ENCODE measurements around the gene EHD1. TPM values are rescaled to one million over a fixed set of nuclear protein-coding genes. Genes with fewer than 3 reads are reported as not detected.

EHD1 gene
- total and polyA plus RNA-seq, 9 of the 15 experiments (the other 6 are each of a cell fraction or from before 2014, with no cell fraction given), result 0.46 to 65.0 (median 16.4) TPM

GRCh38 chr11:64810891-64811272 is 67.5 kb downstream of the EHD1 start (continued):
- TF ChIP-seq ZNF518B (CRISPR knock-in tag; IDR thresholded peaks at IDR 0.05), result no peak
- no peak for TF ChIP-seq TAF7 (tag; IDR thresholded peaks at IDR 0.05)
- TF ChIP-seq, protein P1, sequence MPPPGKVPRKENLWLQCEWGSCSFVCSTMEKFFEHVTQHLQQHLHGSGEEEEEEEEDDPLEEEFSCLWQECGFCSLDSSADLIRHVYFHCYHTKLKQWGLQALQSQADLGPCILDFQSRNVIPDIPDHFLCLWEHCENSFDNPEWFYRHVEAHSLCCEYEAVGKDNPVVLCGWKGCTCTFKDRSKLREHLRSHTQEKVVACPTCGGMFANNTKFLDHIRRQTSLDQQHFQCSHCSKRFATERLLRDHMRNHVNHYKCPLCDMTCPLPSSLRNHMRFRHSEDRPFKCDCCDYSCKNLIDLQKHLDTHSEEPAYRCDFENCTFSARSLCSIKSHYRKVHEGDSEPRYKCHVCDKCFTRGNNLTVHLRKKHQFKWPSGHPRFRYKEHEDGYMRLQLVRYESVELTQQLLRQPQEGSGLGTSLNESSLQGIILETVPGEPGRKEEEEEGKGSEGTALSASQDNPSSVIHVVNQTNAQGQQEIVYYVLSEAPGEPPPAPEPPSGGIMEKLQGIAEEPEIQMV (tag; conservative IDR thresholded peaks at IDR 0.05; ENCODE audit: low read depth), result no peak
- TF ChIP-seq, protein P2, sequence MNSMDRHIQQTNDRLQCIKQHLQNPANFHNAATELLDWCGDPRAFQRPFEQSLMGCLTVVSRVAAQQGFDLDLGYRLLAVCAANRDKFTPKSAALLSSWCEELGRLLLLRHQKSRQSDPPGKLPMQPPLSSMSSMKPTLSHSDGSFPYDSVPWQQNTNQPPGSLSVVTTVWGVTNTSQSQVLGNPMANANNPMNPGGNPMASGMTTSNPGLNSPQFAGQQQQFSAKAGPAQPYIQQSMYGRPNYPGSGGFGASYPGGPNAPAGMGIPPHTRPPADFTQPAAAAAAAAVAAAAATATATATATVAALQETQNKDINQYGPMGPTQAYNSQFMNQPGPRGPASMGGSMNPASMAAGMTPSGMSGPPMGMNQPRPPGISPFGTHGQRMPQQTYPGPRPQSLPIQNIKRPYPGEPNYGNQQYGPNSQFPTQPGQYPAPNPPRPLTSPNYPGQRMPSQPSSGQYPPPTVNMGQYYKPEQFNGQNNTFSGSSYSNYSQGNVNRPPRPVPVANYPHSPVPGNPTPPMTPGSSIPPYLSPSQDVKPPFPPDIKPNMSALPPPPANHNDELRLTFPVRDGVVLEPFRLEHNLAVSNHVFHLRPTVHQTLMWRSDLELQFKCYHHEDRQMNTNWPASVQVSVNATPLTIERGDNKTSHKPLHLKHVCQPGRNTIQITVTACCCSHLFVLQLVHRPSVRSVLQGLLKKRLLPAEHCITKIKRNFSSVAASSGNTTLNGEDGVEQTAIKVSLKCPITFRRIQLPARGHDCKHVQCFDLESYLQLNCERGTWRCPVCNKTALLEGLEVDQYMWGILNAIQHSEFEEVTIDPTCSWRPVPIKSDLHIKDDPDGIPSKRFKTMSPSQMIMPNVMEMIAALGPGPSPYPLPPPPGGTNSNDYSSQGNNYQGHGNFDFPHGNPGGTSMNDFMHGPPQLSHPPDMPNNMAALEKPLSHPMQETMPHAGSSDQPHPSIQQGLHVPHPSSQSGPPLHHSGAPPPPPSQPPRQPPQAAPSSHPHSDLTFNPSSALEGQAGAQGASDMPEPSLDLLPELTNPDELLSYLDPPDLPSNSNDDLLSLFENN (IDR thresholded peaks at IDR 0.05; ENCODE audit: low read depth in 2 of 2, low read length in 2 of 2), result no peak
- TF ChIP-seq, protein P3, sequence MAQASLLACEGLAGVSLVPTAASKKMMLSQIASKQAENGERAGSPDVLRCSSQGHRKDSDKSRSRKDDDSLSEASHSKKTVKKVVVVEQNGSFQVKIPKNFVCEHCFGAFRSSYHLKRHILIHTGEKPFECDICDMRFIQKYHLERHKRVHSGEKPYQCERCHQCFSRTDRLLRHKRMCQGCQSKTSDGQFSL (CRISPR knock-in tag; IDR thresholded peaks at IDR 0.05), result no peak
- TF ChIP-seq, protein P3 (tag; IDR thresholded peaks at IDR 0.05), result no peak
- TF ChIP-seq PTTG1 (tag; IDR thresholded peaks at IDR 0.05; ENCODE audit: low read depth), result no peak
- no peak for TF ChIP-seq TCF7L2 (IDR thresholded peaks at IDR 0.05; ENCODE audit: low read depth, low read length)
- TF ChIP-seq TOE1 (IDR thresholded peaks at IDR 0.05; ENCODE audit: borderline replicate concordance), result no peak
- no peak for TF ChIP-seq TOE1 (CRISPR knock-in tag; IDR thresholded peaks at IDR 0.05; ENCODE audit: borderline replicate concordance, low read depth)
- TF ChIP-seq ETV5 (CRISPR knock-in tag; IDR thresholded peaks at IDR 0.05; ENCODE audit: low read depth), result 0 out of 2 replicates have a peak, but pooled peaks have one; percentile 11
- no peak for TF ChIP-seq ZNF77 (CRISPR knock-in tag; IDR thresholded peaks at IDR 0.05)
- no peak for TF ChIP-seq NR2F6 (CRISPR knock-in tag; IDR thresholded peaks at IDR 0.05)
- TF ChIP-seq ZNF232 (CRISPR knock-in tag; IDR thresholded peaks at IDR 0.05), result no peak
- TF ChIP-seq ZBTB7A (IDR thresholded peaks at IDR 0.05; ENCODE audit: borderline replicate concordance, control insufficient read depth, low read depth, low read length), result no peak
- no peak for TF ChIP-seq KLF16 (IDR thresholded peaks at IDR 0.05)
- TF ChIP-seq EP400 (IDR thresholded peaks at IDR 0.05), result peak; percentile 24; the same call in 1 of the 2 replicates
- no peak for TF ChIP-seq BRCA1 (IDR thresholded peaks at IDR 0.05)
- TF ChIP-seq BRCA1 (CRISPR knock-in tag; IDR thresholded peaks at IDR 0.05), result no peak
- no peak for TF ChIP-seq HNRNPUL1 (IDR thresholded peaks at IDR 0.05; ENCODE audit: low read length)
- no peak for TF ChIP-seq FIP1L1 (IDR thresholded peaks at IDR 0.05; ENCODE audit: low read depth, low read length, poor library complexity, severe bottlenecking)

Measured in K562 (cell line).